Mammary epithelial cell (primary cell): ENCODE results near the gene HOXC4.

Source experiments
- EZH2 ChIP-seq: IDR thresholded peaks from 2 replicates; pipeline ENCODE4 v1.6.1; 2012; ENCODE audit warnings: low read length, inconsistent platforms, borderline replicate concordance
- TF ChIP-seq, protein P1 (sequence below), 2 donors: IDR thresholded peaks in 1 of 2; conservative IDR thresholded peaks in 1 of 2; 2 replicates each; pipeline ENCODE4 v1.5.1; 2011 to 2012; ENCODE audit warnings: inconsistent platforms in 2 of 2, low read length in 2 of 2, mild to moderate bottlenecking in 2 of 2, control low read depth in 1 of 2, low read depth in 1 of 2; ENCODE audit not compliant: insufficient read depth in 1 of 2; ENCODE audit errors: extremely low read depth in 1 of 2

DNA sequence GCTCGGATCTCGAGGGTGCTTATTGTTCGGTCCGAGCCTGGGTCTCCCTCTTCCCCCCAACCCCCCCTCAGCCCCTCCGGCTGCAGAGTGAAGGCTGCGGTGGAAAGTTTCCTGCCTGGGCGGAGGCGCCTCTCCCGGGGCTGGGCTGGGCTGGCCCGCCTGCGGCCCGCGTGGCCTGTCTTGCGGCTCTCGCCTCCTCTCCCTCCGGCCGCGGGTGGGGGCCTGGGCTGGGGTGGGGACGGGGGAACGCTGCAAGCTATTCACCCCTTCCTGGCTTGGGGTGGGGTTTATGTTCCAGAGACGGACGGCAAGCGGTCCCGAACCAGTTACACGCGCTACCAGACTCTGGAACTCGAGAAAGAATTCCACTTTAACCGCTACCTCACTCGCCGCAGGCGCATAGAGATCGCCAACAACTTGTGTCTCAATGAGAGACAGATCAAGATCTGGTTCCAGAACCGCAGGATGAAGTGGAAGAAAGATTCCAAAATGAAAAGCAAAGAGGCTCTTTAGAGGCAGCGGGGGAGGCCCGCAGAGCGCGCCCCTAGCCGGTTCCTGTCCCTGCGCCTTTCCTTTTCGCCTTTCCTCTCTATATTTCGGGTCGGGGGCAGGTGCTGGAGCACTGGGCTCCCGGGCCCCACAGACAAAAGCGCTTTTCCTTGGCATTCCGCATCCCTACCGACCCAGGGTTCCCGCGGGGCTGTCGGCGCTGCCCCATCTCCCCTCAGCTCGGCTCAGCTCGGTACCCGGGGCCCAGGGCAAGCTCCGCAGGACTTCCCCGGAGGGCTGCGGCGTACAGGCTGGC, 19.5 kb upstream of the HOXC4 start:
- TF ChIP-seq, protein P1, sequence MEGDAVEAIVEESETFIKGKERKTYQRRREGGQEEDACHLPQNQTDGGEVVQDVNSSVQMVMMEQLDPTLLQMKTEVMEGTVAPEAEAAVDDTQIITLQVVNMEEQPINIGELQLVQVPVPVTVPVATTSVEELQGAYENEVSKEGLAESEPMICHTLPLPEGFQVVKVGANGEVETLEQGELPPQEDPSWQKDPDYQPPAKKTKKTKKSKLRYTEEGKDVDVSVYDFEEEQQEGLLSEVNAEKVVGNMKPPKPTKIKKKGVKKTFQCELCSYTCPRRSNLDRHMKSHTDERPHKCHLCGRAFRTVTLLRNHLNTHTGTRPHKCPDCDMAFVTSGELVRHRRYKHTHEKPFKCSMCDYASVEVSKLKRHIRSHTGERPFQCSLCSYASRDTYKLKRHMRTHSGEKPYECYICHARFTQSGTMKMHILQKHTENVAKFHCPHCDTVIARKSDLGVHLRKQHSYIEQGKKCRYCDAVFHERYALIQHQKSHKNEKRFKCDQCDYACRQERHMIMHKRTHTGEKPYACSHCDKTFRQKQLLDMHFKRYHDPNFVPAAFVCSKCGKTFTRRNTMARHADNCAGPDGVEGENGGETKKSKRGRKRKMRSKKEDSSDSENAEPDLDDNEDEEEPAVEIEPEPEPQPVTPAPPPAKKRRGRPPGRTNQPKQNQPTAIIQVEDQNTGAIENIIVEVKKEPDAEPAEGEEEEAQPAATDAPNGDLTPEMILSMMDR (conservative IDR thresholded peaks at IDR 0.05 in 1 of 2, IDR thresholded peaks at IDR 0.05 in 1 of 2; ENCODE audit: extremely low read depth in 1 of 2, insufficient read depth in 1 of 2, low read depth in 1 of 2, low read length in 2 of 2), result no peak
- no peak for TF ChIP-seq EZH2
